Measurements from ENCODE around the gene NRF1. TPM values are rescaled to one million over a fixed set of nuclear protein-coding genes. Genes with fewer than 3 reads are reported as not detected.
"Not testable (repeated sequence)": the region's sequence is repeated elsewhere in the genome, so short reads cannot be mapped to it uniquely, and the experiment has no call there.

NRF1 gene
- 19.0 TPM for total RNA-seq (ENCODE audit: insufficient read depth, low replicate concordance)

DNA sequence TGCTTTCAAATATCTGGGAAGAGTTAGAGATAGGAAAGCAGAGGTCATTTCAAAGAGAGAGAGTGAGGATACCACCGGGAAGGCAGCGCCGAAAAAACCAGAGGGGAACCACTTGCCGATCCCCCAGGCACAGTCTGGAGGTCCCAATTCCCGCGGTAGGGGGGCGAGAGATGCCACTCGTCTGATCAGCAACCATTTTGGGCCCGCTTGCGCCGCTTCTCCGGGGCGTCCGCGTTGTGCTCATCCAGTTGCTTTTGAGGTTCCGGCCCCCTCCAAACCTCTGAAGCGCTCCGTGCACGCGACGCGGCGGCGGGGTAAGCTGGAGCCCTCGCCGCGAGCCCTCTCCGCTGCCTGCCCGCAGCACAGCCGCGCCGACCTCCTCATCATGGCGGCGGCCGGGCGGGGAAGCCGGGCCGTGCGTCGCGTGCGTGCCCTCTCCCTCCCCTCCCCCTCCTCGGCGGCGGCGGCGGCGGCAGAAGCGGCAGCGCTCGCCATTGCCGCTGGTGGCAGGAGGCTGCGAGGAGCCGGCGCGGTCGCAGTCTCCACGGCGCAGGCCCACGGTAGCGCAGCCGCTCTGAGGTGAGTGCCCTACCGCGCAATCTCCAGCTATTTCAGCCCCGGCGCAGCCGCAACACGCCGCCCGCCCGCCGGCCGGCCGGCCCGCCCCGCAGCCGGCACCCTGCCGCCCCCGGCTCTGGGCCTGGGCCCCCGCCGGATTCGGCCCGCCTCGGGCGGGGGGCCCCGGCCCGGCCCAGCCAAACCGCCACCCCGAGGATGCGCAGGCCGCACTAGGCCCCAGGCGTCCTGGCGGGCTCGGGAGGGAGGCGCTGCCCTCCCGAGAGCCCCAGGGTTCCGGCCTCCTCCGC lies at the start of gene NRF1:
Gene NRF1 (plus strand): TSS at position 475 of the 866 bp plus-strand sequence. CDS start 45,632 bp downstream, outside the sequence.
- DNase-seq (ENCODE audit: low spot score), result peak; percentile 93

DNA sequence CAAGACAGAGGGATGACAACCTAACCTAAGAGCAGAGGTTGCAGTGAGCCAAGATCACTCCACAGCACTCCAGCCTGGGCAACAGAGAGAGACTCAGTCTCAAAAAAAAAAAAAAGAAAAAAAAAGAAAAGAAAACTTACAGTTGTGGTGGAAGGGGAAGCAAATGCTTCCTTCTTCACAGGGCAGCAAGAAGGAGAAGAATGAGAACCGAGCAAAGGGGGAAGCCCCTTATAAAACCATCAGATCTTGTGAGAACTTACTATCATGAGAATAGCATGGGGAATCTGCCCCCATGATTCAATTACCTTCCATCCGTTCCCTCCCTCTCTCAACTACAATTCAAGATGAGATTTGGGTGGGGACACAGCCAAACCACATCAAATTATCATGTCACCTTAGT lies 45.2 kb upstream of the NRF1 start:
- DNase-seq (ENCODE audit: low spot score), result not testable (repeated sequence)

GRCh38 chr7:129567377-129567776 lies 44.1 kb upstream of the NRF1 start:
- DNase-seq (ENCODE audit: low spot score), result no peak

- no peak for DNase-seq (ENCODE audit: low spot score)
These were observed 43.3 kb upstream of the NRF1 start for GRCh38 chr7:129568240-129568639.

- no peak for DNase-seq (ENCODE audit: low spot score)
These were observed 42.2 kb upstream of the NRF1 start for GRCh38 chr7:129569326-129569725.

- DNase-seq (ENCODE audit: low spot score), result peak; percentile 58
These were observed 41.7 kb upstream of the NRF1 start for GRCh38 chr7:129569811-129570215.

- no peak for DNase-seq (ENCODE audit: low spot score)
These were observed 40.3 kb upstream of the NRF1 start for GRCh38 chr7:129571201-129571600.

- DNase-seq (ENCODE audit: low spot score), result no peak
These were observed 39.3 kb upstream of the NRF1 start for GRCh38 chr7:129572205-129572604.

- DNase-seq (ENCODE audit: low spot score), result no peak
These were observed 37.0 kb upstream of the NRF1 start for GRCh38 chr7:129574487-129574886.

DNA sequence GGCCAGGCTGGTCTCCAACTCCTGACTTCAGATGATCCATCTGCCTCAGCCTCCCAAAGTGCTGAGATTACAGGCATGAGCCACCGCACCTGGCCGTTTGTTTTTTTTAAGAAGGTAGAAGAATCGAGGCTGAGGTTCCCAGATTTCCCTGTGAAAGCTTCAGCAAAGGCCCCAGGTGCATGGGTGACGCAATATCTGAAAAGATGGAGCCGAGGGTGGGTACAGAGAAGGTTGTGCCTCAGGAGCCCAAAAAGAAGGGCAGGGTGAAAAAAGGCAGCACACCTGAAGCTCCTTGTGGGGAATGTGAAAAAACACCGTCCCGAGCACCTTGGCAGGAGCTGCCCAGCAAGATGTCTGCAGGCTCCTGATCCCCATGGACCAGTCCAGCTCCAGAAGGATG lies 35.8 kb upstream of the NRF1 start:
- no peak for DNase-seq (ENCODE audit: low spot score)

DNA sequence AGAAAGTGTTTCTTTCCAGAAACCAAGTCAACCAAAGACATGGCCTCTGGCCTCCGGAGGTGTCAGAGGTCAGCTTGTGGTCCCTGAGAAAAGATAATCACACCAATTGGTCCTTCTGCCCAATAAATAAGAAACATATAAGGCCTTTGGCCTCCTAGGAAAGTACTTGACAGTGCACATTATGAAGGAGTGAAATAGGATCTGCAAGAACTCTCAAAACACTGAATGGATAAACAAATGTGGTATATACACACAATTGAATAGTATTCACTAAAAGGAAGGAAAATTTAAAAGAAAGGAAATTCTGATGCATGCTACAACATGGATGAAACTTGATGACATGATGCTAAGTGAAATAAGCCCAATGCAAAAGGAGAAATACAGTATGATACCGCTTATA lies 35.4 kb upstream of the NRF1 start:
- no peak for DNase-seq (ENCODE audit: low spot score)

GRCh38 chr7:129578829-129579228 lies 32.7 kb upstream of the NRF1 start:
- no peak for DNase-seq (ENCODE audit: low spot score)

- not testable (repeated sequence) for DNase-seq (ENCODE audit: low spot score)
These were observed 25.3 kb upstream of the NRF1 start for GRCh38 chr7:129586179-129586578.

DNA sequence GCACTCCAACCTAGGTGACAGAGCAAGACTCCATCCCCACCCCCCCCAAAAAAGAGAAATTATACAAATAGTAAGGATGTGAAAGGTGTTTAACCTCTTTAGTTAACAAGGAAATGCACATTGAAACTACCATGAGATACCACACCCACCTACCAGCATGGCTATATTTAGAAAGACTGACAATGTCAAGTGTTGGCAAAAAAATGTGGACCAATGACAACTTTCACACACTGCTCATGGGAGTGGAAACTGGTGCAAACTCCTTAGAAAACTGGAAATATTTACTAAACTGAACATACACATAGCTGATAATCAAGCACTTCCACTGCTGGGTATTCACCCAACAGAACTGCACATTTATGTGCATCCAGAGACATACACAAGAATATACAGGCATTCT lies 23.3 kb upstream of the NRF1 start:
- DNase-seq (ENCODE audit: low spot score), result no peak

DNA sequence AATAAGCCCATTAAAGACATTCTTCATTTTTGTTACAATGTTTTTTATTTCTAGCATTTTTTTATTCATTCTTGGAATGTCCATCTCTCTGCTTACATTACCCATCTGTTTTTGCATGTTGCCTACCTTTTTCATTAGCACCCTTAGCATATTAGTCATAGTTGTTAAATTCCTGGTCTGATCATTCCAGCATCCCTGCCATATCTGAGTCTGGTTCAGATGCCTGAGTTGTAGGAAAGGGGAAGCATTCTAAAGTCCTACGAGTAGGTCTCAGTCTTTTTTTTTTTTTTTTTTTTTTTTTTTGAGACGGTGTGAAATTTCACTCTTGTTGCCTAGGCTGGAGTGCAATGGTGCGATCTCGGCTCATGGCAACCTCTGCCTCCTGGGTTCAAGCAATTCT lies 19.7 kb upstream of the NRF1 start:
- no peak for DNase-seq (ENCODE audit: low spot score)

DNA sequence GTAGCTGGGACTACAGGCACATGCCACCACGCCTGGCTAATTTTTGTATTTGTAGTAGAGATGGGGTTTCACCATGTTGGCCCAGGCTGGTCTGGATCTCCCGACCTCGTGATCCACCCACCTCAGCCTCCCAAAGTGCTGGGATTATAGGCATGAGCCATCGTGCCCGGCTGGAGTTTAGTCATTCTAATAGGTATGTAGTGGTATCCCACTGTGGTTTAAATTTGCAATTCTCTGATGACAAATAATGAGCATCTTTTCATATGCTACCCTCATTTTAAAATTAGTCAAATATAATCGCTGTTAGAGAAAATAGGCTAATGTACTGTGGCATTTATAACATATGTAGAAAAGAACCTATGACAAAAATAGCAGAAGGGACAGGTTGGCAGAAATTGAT lies 15.1 kb upstream of the NRF1 start:
- DNase-seq (ENCODE audit: low spot score), result not testable (repeated sequence)

- DNase-seq (ENCODE audit: low spot score), result no peak
These were observed 13.8 kb upstream of the NRF1 start for GRCh38 chr7:129597672-129598071.

DNA sequence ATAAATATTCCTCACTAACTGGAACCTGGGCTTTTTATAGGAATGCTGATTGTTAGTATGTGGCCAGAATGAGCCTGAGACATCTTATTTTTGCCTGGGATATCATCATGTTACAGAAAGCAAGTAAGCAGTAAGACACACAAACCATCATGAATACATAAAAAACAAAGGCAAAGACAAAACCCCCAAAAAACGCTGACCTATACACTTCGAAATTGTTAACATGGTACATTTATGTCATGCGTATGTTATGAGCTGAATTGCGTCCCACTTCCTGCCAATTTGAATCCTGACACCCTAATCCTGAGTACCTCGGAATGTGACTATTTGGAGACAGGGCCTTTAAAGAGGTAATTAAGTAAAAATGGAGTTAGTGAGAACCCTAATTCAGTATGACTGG lies 12.3 kb upstream of the NRF1 start:
- DNase-seq (ENCODE audit: low spot score), result no peak

GRCh38 chr7:129603594-129603993 lies 7.9 kb upstream of the NRF1 start:
- DNase-seq (ENCODE audit: low spot score), result not testable (repeated sequence)

DNA sequence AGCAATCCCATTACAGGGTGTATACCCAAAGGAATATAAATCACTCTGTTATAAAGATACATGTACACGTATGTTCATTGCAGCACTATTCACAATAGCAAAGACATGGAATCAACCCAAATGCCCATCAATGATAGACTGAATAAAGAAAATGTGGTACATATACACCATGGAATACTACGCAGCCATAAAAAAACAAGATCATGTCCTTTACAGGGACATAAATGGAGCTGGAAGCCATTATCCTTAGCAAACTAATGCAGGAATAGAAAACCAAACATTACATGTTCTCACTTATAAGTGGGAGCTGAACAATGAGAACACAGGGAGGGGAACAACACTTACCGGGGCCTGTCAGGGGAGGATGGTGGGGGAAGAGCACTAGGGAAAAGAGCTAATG lies 7.5 kb upstream of the NRF1 start:
- DNase-seq (ENCODE audit: low spot score), result not testable (repeated sequence)

DNA sequence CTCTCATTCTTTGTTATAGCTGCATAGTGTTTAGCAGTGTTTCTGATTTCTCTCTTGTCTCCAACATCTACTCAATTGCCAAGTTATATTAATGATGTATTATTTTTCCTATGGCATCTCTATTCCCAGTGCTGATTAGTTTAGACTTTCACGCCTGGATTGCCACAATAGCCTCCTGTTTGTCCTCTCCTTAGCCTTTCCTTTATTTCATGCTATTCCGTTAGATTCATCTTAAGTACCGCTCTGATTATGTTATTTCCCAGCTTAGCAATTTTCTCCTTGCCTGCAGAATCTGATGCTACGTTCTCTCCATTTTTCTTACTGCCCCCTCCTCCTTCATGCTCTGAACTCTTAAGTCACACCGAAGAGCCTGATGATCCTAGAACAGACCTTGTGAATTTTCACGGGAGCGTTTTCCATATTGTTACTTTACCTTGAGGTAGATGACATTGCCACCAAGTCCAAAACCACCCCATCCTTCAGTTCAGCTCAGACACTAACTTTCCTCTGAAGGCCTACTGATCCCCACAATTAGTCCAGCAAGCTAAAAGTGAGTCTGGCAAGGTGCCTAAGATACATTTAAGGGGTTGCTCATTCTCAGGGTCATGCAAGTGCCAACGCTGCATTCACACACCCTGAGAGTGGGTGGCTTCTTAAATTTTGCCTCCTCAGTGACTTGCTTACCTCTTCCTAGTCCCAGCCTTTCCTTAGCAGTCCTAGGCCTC lies 6.6 kb upstream of the NRF1 start:
- no peak for DNase-seq (ENCODE audit: low spot score)

DNA sequence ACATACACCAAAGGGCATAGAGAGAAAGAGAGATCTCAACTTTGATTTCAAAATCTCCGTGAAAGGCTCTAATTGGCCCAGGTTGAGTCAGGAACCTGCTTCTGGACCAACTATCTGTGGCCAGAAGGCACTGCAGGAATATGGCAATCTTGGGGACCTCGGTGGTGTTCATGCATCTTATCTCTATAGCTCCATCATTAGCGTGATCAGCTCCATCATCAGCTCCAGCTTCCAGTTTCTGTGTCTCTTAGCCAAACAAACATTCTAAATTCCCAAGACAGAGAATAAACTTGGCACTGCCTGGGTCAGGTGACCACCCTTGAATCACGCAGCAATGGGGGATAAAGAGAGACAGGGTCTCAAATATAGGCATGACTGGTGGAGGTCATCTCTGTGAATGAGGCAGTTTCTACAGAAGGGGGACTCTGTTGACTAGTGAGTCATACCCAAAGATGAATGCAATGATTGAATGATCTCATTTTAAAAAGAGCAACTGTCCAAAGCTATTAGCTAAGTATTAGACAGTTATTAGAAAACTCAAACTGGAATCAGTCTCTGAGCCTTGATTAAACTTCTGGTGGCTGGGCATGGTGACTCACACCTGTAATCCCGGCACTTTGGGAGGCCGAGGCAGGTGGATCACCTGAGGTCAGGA lies 5.4 kb upstream of the NRF1 start:
- DNase-seq (ENCODE audit: low spot score), result no peak
